Activated naive CD4-positive, alpha-beta T cell treated with anti-CD3 and anti-CD28 coated beads, Interleukin-2, amount 10 ng/mL, durations not matched to agents 7 days and 5 days (primary cell): ENCODE results near the gene POU2F1.
"Not testable (repeated sequence)": the region's sequence is repeated elsewhere in the genome, so short reads cannot be mapped to it uniquely, and the experiment has no call there.

Experiments
- CTCF ChIA-PET: fragments of 350-600 bp; sonication (Branson Sonifier 250); formaldehyde crosslinking; loops from one replicate; lab custom pipeline; 2021; ENCODE audit warnings: antibody characterized with exemption; lab: Charles Lee
- DNase-seq: peaks from one replicate; pipeline ENCODE4 v3.0.0-alpha.2; 2020
- H3K27ac Mint-ChIP-seq: one replicate; pipeline ENCODE4 v1.8.0; 2021; ENCODE audit warnings: mild to moderate bottlenecking, moderate library complexity, mixed read lengths
- H3K27me3 Mint-ChIP-seq: one replicate; pipeline ENCODE4 v1.8.0; 2021; ENCODE audit warnings: mild to moderate bottlenecking, mixed read lengths
- H3K36me3 Mint-ChIP-seq: one replicate; pipeline ENCODE4 v1.8.0; 2021; ENCODE audit warnings: mixed read lengths
- H3K4me1 Mint-ChIP-seq: one replicate; pipeline ENCODE4 v1.8.0; 2021; ENCODE audit warnings: mixed read lengths
- H3K4me3 Mint-ChIP-seq: one replicate; pipeline ENCODE4 v1.8.0; 2021; ENCODE audit warnings: mild to moderate bottlenecking, moderate library complexity, mixed read lengths
- H3K9me3 Mint-ChIP-seq: one replicate; pipeline ENCODE4 v1.8.0; 2021; ENCODE audit warnings: mixed read lengths

Gene POU2F1

DNA sequence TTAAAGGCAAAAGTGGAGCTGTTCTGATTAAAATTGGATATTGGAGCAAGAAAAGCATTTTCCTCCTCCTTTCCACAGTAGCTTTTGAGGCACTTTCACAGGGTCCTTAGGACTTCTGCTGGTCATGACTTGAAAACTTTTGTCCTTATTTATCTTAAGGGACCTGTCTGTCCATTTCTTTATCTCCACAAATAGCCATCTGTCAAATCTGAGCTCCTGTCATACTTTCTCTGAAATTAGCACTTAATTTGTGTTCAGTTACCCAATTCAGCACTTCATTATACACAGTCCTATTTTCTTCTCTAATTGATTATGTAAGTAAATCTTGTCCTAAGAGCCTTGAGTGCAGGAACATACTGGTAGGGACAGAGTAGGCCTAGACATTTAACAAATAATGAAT, 9.8 kb downstream of the POU2F1 start:
- Mint-ChIP-seq H3K27ac (no peak overlapping the region), H3K27me3 (no peaks in the 10 kb centered on the region), H3K36me3 (no peaks in the 10 kb centered on the region), H3K9me3 (no peaks in the 10 kb centered on the region), H3K4me1 (peaks cover 12% of the 10 kb centered on the region), H3K4me3 (no peak overlapping the region)
- DNase-seq, result no peak
- CTCF ChIA-PET, result no interaction called here

DNA sequence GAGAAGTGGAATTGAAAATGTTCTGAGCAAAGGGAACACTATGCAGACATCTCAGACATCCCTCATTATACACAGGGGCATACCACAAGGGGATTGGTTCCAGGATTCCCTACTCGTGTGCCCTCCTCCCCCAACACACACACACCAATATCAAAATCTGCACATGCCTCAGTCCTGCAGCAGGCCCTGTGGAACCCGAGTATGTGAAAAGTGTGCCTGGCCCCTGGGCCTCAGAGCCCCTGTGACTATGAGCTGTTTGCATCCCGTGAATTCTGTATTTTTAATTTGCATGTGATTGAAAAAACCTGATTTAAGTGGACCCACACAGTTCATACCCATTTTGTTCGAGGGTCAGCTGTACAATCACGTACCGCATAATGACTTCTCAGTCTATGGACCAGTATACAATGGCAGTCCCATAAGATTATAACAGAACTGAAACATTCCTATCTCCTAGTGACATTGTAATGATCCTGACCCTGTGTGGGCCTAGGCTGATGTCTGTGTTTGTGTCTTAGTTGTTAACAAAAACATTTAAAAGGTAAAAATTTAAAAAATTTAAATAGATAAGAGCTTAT, 11.3 kb downstream of the POU2F1 start:
- Mint-ChIP-seq H3K36me3 (peaks cover under 1% of the 10 kb centered on the region), H3K27me3 (no peaks in the 10 kb centered on the region), H3K27ac (no peak overlapping the region), H3K4me1 (peaks cover 6% of the 10 kb centered on the region), H3K4me3 (no peak overlapping the region), H3K9me3 (no peaks in the 10 kb centered on the region)
- no peak for DNase-seq
- CTCF ChIA-PET, result interaction anchor here (2.2 kb wide), 1 partner anchor 12 kb away, joined by 10 read pairs; the partner anchor contains the start of gene POU2F1

- Mint-ChIP-seq H3K9me3 (no peaks in the 10 kb centered on the region), H3K4me1 (peaks cover 6% of the 10 kb centered on the region), H3K4me3 (no peak overlapping the region), H3K36me3 (peaks cover 3% of the 10 kb centered on the region), H3K27ac (no peak overlapping the region), H3K27me3 (no peaks in the 10 kb centered on the region)
- CTCF ChIA-PET, result interaction anchor here (2.2 kb wide), 1 partner anchor 13 kb away, joined by 10 read pairs; the partner anchor contains the start of gene POU2F1
- DNase-seq, result no peak
Observed at GRCh38 chr1:167232801-167233200, 12.1 kb downstream of the POU2F1 start.

DNA sequence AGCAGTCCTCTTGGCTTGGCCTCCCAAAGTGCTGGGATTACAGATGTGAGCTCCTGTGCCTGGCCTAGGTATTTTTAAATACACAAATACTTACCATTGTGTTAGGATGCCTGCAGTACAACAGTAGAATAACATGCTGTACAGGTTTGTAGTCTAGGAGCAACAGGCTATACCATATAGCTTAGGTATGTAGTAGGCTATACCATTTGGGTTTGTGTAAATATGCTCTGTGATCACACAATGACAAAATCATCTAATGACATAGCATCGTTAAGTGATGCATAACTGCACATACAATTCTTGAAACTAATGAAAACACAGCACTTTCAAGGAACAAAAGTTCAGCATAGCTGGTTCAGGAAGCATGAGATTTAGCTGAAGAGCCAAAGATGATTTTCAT, 12.7 kb downstream of the POU2F1 start:
- no peaks in the 10 kb centered on the region for H3K27me3 Mint-ChIP-seq
- H3K4me3 Mint-ChIP-seq, result no peak overlapping the region
- peaks cover 6% of the 10 kb centered on the region for H3K4me1 Mint-ChIP-seq
- peaks cover 3% of the 10 kb centered on the region for H3K36me3 Mint-ChIP-seq
- no peaks in the 10 kb centered on the region for H3K9me3 Mint-ChIP-seq
- CTCF ChIA-PET, result interaction anchor here (2.2 kb wide), 1 partner anchor 14 kb away, joined by 10 read pairs; the partner anchor contains the start of gene POU2F1
- H3K27ac Mint-ChIP-seq, result no peak overlapping the region
- no peak for DNase-seq

DNA sequence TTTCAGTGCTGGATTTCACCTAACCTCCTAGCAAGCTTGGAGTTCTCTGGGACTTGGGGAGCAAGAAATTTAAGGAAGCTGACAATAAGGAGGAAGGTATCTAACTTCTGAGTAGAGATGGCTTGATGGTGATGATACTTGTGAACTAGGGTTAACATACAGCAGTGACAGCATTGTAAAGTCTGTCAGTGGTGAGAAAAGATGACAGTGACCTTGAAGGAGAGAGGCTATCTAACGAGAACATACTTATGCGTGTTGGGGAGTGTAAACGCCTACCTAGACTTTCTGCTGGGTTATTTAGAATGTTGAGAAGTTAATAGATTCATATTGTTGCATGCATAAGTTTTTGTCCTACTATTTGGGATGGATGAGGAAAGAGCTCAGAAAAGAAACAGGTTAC, 16.3 kb downstream of the POU2F1 start:
- H3K36me3 Mint-ChIP-seq, result peaks cover 3% of the 10 kb centered on the region
- no peak for DNase-seq
- no peaks in the 10 kb centered on the region for H3K27me3 Mint-ChIP-seq
- no peak overlapping the region for H3K4me3 Mint-ChIP-seq
- no peaks in the 10 kb centered on the region for H3K9me3 Mint-ChIP-seq
- H3K27ac Mint-ChIP-seq, result no peak overlapping the region
- H3K4me1 Mint-ChIP-seq, result peaks cover 6% of the 10 kb centered on the region
- CTCF ChIA-PET, result no interaction called here

- CTCF ChIA-PET, result no interaction called here
Observed at GRCh38 chr1:167238713-167239112, 18.0 kb downstream of the POU2F1 start.

DNA sequence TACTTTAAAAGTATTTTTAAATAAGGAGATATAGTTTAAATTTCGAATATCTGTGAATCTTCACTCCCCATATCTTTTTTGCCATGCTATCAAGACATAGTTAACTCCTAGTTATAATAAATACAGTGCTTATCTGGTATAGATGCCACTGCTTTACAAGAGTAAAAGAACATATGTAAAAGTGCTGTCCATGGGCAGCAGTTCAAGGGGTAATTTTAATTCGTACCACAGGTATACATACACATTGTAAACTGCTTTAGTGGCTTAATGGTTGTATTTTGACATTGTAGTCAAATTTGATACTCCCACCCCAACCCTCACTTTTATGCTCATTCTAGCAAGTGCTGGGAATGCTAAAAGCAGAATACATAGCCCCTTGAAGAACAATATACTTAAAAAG, 18.6 kb downstream of the POU2F1 start:
- H3K4me1 Mint-ChIP-seq, result peaks cover 4% of the 10 kb centered on the region
- CTCF ChIA-PET, result no interaction called here

More at GRCh38 chr1:167238713-167239112, 18.0 kb downstream of the POU2F1 start:
- Mint-ChIP-seq H3K9me3 (peaks cover under 1% of the 10 kb centered on the region), H3K36me3 (peaks cover 4% of the 10 kb centered on the region), H3K27ac (no peak overlapping the region), H3K4me3 (no peak overlapping the region), H3K4me1 (peaks cover 6% of the 10 kb centered on the region), H3K27me3 (no peaks in the 10 kb centered on the region)
- DNase-seq, result no peak

GRCh38 chr1:167244244-167244643, 23.6 kb downstream of the POU2F1 start:
- Mint-ChIP-seq H3K4me3 (no peak overlapping the region), H3K36me3 (peaks cover 10% of the 10 kb centered on the region), H3K27me3 (no peaks in the 10 kb centered on the region), H3K27ac (no peak overlapping the region), H3K4me1 (no peaks in the 10 kb centered on the region), H3K9me3 (peaks cover 5% of the 10 kb centered on the region)
- no peak for DNase-seq
- CTCF ChIA-PET, result no interaction called here

More for the DNA sequence above, 18.6 kb downstream of the POU2F1 start:
- Mint-ChIP-seq H3K4me3 (no peak overlapping the region), H3K36me3 (peaks cover 8% of the 10 kb centered on the region), H3K27me3 (no peaks in the 10 kb centered on the region), H3K9me3 (peaks cover 5% of the 10 kb centered on the region), H3K27ac (no peak overlapping the region)
- DNase-seq, result no peak

DNA sequence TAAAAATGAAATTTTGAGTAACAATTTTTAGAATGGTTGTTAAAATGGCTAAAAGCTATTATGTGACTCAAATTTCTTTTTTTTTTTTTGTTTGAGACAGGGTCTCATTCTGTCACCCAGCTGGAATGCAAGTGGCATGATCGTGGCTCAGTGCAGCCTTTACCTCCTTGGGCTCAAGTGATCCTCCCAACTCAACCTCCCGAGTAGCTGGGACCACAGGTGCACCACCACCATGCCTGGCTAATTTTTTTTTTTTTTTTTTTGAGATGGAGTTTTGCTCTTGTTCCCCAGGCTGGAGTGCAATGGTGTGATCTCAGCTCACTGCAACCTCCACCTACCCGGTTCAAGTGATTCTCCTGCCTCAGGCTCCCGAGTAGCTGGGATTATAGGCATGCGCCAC, 24.5 kb downstream of the POU2F1 start:
- H3K4me3 Mint-ChIP-seq, H3K27me3 Mint-ChIP-seq, DNase-seq, H3K9me3 Mint-ChIP-seq, H3K4me1 Mint-ChIP-seq, H3K27ac Mint-ChIP-seq: not testable (repeated sequence)
- peaks cover 10% of the 10 kb centered on the region for H3K36me3 Mint-ChIP-seq
- CTCF ChIA-PET, result interaction anchor here (1.3 kb wide), 1 partner anchor 289 kb away, joined by 4 read pairs; no protein-coding TSS in a partner anchor

- no peak for DNase-seq
- Mint-ChIP-seq H3K27ac (no peak overlapping the region), H3K4me3 (no peak overlapping the region), H3K27me3 (no peaks in the 10 kb centered on the region), H3K9me3 (peaks cover 5% of the 10 kb centered on the region), H3K4me1 (no peaks in the 10 kb centered on the region), H3K36me3 (peaks cover 10% of the 10 kb centered on the region)
- CTCF ChIA-PET, result no interaction called here
Observed at GRCh38 chr1:167246971-167247370, 26.3 kb downstream of the POU2F1 start.

DNA sequence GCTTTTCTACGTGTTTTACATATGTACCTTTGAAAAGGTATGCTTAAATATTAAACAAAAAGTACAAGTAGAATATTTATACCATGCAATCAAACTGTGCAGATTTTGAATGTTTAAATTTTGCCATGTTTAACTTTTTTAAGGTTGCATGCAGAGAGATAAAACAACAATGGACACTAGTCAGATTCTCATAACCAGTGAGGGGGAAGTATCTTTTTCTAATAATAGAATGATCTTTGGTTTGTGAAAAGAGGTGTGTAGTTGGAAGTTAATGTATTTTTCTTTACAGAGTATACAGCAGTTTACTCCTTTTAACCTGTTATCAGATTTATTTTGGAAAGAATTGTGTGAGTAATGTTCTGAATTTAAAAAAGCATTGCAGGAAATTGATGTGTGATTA, 27.1 kb downstream of the POU2F1 start:
- no peaks in the 10 kb centered on the region for H3K4me1 Mint-ChIP-seq
- peaks cover 10% of the 10 kb centered on the region for H3K36me3 Mint-ChIP-seq
- peaks cover 5% of the 10 kb centered on the region for H3K9me3 Mint-ChIP-seq
- no peaks in the 10 kb centered on the region for H3K27me3 Mint-ChIP-seq
- no peak for DNase-seq
- CTCF ChIA-PET, result no interaction called here
- no peak overlapping the region for H3K27ac Mint-ChIP-seq
- no peak overlapping the region for H3K4me3 Mint-ChIP-seq

- Mint-ChIP-seq H3K4me3 (no peak overlapping the region), H3K9me3 (peaks cover 1% of the 10 kb centered on the region), H3K27ac (no peak overlapping the region), H3K27me3 (no peaks in the 10 kb centered on the region), H3K36me3 (peaks cover 6% of the 10 kb centered on the region), H3K4me1 (no peaks in the 10 kb centered on the region)
- CTCF ChIA-PET, result no interaction called here
- DNase-seq, result no peak
Observed at GRCh38 chr1:167248707-167249642, 28.3 kb downstream of the POU2F1 start.

GRCh38 chr1:167249702-167250101, 29.0 kb downstream of the POU2F1 start:
- Mint-ChIP-seq H3K4me1 (no peaks in the 10 kb centered on the region), H3K36me3 (peaks cover 3% of the 10 kb centered on the region), H3K9me3 (no peaks in the 10 kb centered on the region), H3K27me3 (no peaks in the 10 kb centered on the region), H3K27ac (no peak overlapping the region), H3K4me3 (no peak overlapping the region)
- CTCF ChIA-PET, result no interaction called here
- no peak for DNase-seq

DNA sequence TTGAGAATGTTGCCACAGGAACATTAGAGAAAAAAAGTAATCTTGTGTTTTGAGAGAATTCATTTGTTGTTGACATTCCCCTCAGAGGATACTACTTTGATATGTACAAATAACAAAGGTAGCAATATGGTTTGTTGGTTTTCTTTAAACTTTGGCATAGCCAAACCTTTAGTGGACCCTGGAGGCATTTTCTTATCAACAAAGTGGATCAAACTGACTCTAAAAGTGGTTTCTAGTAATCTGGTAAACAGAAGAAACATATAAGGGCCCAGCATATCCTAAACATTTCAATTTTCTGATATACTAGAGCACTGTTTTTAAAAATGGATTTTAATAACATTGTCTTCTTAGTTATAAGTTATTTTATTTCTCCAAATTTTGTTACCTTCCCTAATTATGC, 29.8 kb downstream of the POU2F1 start:
- no peaks in the 10 kb centered on the region for H3K4me1 Mint-ChIP-seq
- H3K9me3 Mint-ChIP-seq, result no peaks in the 10 kb centered on the region
- DNase-seq, result no peak
- H3K27me3 Mint-ChIP-seq, result no peaks in the 10 kb centered on the region
- no peak overlapping the region for H3K27ac Mint-ChIP-seq
- CTCF ChIA-PET, result no interaction called here
- no peak overlapping the region for H3K4me3 Mint-ChIP-seq
- peaks cover 3% of the 10 kb centered on the region for H3K36me3 Mint-ChIP-seq

DNA sequence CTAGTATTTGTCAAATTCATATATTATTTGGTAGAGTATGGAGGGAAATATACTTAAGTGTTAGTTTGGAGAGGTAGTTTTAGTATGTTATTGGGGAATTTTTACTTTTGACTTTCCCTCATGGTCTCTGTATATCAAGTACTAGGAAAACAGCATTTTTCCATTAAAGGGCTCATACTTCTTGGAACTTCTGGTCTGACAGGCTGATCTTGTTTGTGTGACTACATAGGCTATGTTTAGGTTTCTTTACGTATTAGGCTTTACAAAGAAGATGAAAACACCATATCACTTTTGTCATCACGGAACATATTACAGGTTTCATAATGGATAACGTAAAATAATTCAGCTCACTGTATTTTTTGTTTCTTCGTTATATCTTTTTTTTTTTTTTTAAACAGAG, 30.8 kb downstream of the POU2F1 start:
- no peak overlapping the region for H3K27ac Mint-ChIP-seq
- H3K4me3 Mint-ChIP-seq, result no peak overlapping the region
- CTCF ChIA-PET, result no interaction called here
- no peaks in the 10 kb centered on the region for H3K9me3 Mint-ChIP-seq
- no peaks in the 10 kb centered on the region for H3K4me1 Mint-ChIP-seq
- peaks cover 6% of the 10 kb centered on the region for H3K36me3 Mint-ChIP-seq
- H3K27me3 Mint-ChIP-seq, result no peaks in the 10 kb centered on the region
- DNase-seq, result no peak
